Measurements from ENCODE around the gene ZFPM1. TPM values are rescaled to one million over a fixed set of nuclear protein-coding genes. Genes with fewer than 3 reads are reported as not detected.

Gene ZFPM1
- total and polyA plus RNA-seq, 7 experiments from 2014 or later = 0.15 to 28.1 (median 13.5) TPM

DNA sequence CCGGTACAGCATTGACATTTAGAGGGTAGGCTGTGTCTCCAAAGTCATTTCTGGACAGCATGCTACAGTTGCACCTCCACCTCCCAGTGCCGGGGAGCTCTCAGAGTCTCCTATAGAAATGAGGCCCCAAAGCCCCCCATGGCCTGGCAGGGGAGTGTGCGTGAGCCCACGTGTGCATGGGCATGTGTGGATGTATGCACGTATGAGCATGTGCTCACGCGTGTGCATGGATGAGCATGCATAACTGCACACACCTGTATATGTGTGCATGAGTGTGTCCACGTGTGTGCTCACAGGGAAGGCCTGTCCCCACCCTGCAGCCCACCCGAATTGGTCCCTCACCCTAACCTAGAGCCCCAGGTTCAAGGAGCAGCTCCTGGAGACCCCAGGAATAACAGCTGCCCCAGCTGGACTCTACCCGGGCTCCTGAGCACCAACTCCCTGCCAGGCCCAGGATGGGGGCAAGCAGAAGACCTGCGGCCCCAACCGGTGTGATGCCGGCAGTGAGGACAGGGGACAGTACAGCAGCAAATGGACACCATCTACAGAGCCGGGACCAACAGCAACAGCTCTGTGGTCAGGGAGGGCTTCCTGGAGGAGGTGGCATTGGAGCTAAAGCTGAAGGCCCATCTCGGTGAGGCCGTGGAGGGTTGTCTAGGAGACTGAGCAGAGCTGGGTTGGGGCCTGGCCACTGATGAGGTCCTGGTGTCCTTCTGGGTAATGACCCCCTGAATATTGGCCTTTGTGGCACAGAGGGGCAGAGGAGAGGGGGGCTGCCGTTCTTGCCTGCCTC, 35.2 kb upstream of the ZFPM1 start:
- Mint-ChIP-seq H3K27me3 (peaks cover 0 to 4% (median 0%) of the 10 kb centered on the region in 5 donors), H3K9me3 (peaks cover 0 to 3% (median 0%) of the 10 kb centered on the region in 11 donors), H3K4me3 (no peak overlapping the region), H3K27ac (no peak overlapping the region), H3K4me1 (no peaks in the 10 kb centered on the region), H3K36me3 (no peaks in the 10 kb centered on the region)
- no peaks in the 10 kb centered on the region for H3K4me1 ChIP-seq (ENCODE audit: control insufficient read depth in 2 of 2, insufficient read depth in 2 of 2, low read length in 2 of 2)
- H3K27me3 ChIP-seq (ENCODE audit: control insufficient read depth in 2 of 2, insufficient read depth in 2 of 2, low read length in 2 of 2) = no peaks in the 10 kb centered on the region
- DNase-seq = no peak
- intact Hi-C loops (cut with micrococcal nuclease) = no loop called here
- no peak overlapping the region for H3K27ac ChIP-seq (ENCODE audit: low read depth, low read length)
- H3K9me3 ChIP-seq (ENCODE audit: control insufficient read depth in 2 of 3, low read length in 3 of 3) = no peaks in the 10 kb centered on the region
- no peak for ATAC-seq
- ChIA-PET POLR2A (no interaction called here), CTCF (no interaction called here)
- no peaks in the 10 kb centered on the region for H3K36me3 ChIP-seq (ENCODE audit: control insufficient read depth in 2 of 3, insufficient read depth in 3 of 3, low read length in 3 of 3)
- H3K4me3 ChIP-seq (ENCODE audit: low read length) = no peak overlapping the region

DNA sequence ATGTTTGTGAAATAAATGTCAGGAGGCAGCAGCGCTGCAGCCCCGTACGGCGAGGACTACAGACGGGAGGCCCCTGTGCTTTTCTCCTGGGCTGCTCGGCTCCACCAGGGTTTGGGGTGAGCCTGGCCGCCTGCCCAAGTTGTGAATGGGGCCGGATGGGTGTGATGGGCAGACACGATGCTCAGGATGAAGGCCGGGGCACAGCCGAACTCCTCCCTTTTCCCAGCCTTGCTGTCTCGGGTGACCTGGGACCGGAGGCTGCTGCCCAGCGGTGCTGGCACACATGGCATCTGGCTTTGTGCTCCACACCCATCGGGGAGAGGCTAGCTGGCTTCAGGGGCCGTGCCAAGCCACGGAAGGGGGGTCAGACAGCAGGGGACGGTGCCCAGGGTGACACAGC, 34.2 kb upstream of the ZFPM1 start:
- peaks cover 0 to 4% (median 0%) of the 10 kb centered on the region in 5 donors for H3K27me3 Mint-ChIP-seq
- Histone ChIP-seq H3K27ac (ENCODE audit: low read depth, low read length) (no peak overlapping the region), H3K9me3 (ENCODE audit: control insufficient read depth in 2 of 3, low read length in 3 of 3) (no peaks in the 10 kb centered on the region), H3K4me3 (ENCODE audit: low read length) (no peak overlapping the region), H3K4me1 (ENCODE audit: control insufficient read depth in 2 of 2, insufficient read depth in 2 of 2, low read length in 2 of 2) (no peaks in the 10 kb centered on the region), H3K27me3 (ENCODE audit: control insufficient read depth in 2 of 2, insufficient read depth in 2 of 2, low read length in 2 of 2) (no peaks in the 10 kb centered on the region), H3K36me3 (ENCODE audit: control insufficient read depth in 2 of 3, insufficient read depth in 3 of 3, low read length in 3 of 3) (no peaks in the 10 kb centered on the region)
- ChIA-PET CTCF (no interaction called here), POLR2A (no interaction called here)
- no peak for ATAC-seq
- no peaks in the 10 kb centered on the region for H3K36me3 Mint-ChIP-seq
- intact Hi-C loops (cut with micrococcal nuclease) = no loop called here
- no peak overlapping the region for H3K27ac Mint-ChIP-seq
- DNase-seq = no peak
- H3K4me3 Mint-ChIP-seq = no peak overlapping the region
- peaks cover 0 to 3% (median 0%) of the 10 kb centered on the region in 11 donors for H3K9me3 Mint-ChIP-seq
- H3K4me1 Mint-ChIP-seq = peaks cover 0 to under 1% (median 0%) of the 10 kb centered on the region in 7 donors

DNA sequence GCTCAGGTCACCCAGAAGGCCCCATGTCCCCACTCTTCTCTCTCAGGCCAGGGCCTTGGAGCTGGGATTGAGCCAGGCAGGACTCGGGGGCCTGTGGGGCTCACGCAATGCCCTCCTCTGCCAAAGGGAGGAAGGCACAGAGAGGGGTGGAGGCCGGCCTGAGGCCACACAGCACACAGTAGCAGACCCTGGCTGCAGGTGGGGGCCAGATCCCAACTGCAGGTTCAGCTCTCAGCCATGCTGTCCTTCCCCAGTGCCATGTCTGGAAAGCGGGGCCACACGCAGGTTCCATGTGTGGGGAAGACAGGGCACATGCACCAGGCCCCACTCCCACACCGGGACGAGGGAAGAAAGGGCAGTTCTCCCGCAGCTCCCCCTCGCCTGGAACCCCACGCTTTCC, 33.3 kb upstream of the ZFPM1 start:
- Mint-ChIP-seq H3K36me3 (no peaks in the 10 kb centered on the region), H3K9me3 (peaks cover 0 to 3% (median 0%) of the 10 kb centered on the region in 11 donors), H3K4me3 (no peak overlapping the region), H3K4me1 (peaks cover 0 to 5% (median 0%) of the 10 kb centered on the region in 7 donors), H3K27ac (no peak overlapping the region), H3K27me3 (peaks cover 0 to 4% (median 0%) of the 10 kb centered on the region in 5 donors)
- CTCF ChIA-PET = no interaction called here
- no peaks in the 10 kb centered on the region for H3K36me3 ChIP-seq (ENCODE audit: control insufficient read depth in 2 of 3, insufficient read depth in 3 of 3, low read length in 3 of 3)
- H3K4me3 ChIP-seq (ENCODE audit: low read length) = no peak overlapping the region
- H3K27ac ChIP-seq (ENCODE audit: low read depth, low read length) = no peak overlapping the region
- H3K27me3 ChIP-seq (ENCODE audit: control insufficient read depth in 2 of 2, insufficient read depth in 2 of 2, low read length in 2 of 2) = no peaks in the 10 kb centered on the region
- intact Hi-C loops (cut with micrococcal nuclease) = no loop called here
- POLR2A ChIA-PET = no interaction called here
- ATAC-seq (no peak), DNase-seq (no peak)
- H3K4me1 ChIP-seq (ENCODE audit: control insufficient read depth in 2 of 2, insufficient read depth in 2 of 2, low read length in 2 of 2) = no peaks in the 10 kb centered on the region
- H3K9me3 ChIP-seq (ENCODE audit: control insufficient read depth in 2 of 3, low read length in 3 of 3) = no peaks in the 10 kb centered on the region

DNA sequence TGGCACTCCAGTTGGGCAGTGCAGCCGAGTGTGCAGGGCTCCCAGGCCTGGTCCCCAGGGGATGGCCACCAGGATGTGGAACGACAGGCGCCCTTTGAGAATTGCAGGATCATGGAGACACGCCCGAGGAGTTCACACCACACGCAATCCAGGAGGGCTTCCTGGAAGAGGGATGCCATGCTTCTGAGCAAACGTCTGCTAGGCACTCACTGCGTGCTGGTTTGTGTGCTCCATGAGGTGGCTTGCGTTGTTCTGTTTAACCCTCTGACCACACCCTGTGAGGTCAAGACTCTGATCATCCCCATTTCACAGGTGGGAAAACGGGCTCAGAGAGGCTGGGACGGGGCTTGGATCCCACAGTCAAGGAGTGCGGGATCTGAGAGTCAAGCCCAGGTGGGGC, 32.6 kb upstream of the ZFPM1 start:
- ChIA-PET POLR2A (no interaction called here), CTCF (no interaction called here)
- Mint-ChIP-seq H3K9me3 (peaks cover 0 to 3% (median 0%) of the 10 kb centered on the region in 11 donors), H3K4me1 (peaks cover 0 to 8% (median 3%) of the 10 kb centered on the region in 7 donors), H3K27me3 (peaks cover 0 to 7% (median 0%) of the 10 kb centered on the region in 5 donors), H3K27ac (no peak overlapping the region), H3K4me3 (no peak overlapping the region), H3K36me3 (no peaks in the 10 kb centered on the region)
- Histone ChIP-seq H3K27me3 (ENCODE audit: control insufficient read depth in 2 of 2, insufficient read depth in 2 of 2, low read length in 2 of 2) (no peaks in the 10 kb centered on the region), H3K36me3 (ENCODE audit: control insufficient read depth in 2 of 3, insufficient read depth in 3 of 3, low read length in 3 of 3) (no peaks in the 10 kb centered on the region), H3K27ac (ENCODE audit: low read depth, low read length) (no peak overlapping the region), H3K4me1 (ENCODE audit: control insufficient read depth in 2 of 2, insufficient read depth in 2 of 2, low read length in 2 of 2) (no peaks in the 10 kb centered on the region), H3K9me3 (ENCODE audit: control insufficient read depth in 2 of 3, low read length in 3 of 3) (no peaks in the 10 kb centered on the region), H3K4me3 (ENCODE audit: low read length) (no peak overlapping the region)
- intact Hi-C loops (cut with micrococcal nuclease) = no loop called here
- ATAC-seq = no peak
- DNase-seq = no peak

DNA sequence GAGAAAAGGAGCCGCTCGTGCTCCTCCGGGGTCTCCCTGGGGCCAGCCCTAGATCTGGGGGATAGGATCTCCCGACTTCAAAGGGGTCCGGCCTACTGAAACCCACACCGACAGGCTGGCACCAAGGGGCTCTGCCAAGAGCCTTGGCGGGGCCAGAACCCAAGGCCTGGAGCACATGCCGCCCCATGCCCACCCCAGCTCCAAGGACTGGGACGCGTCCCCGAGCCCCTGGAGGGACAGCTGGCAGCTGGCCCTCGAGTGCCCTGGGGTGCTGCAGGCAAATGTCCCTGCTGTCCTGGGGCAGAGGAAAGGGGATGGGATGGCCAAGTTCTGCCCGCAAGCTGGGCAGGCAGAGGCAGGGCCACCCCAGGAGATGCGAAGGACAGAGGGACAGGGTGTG, 31.8 kb upstream of the ZFPM1 start:
- no peaks in the 10 kb centered on the region for H3K36me3 Mint-ChIP-seq
- no peak overlapping the region for H3K4me3 Mint-ChIP-seq
- no peak for ATAC-seq
- H3K27me3 Mint-ChIP-seq = peaks cover 0 to 7% (median 0%) of the 10 kb centered on the region in 5 donors
- Histone ChIP-seq H3K9me3 (ENCODE audit: control insufficient read depth in 2 of 3, low read length in 3 of 3) (no peaks in the 10 kb centered on the region), H3K27ac (ENCODE audit: low read depth, low read length) (no peak overlapping the region), H3K27me3 (ENCODE audit: control insufficient read depth in 2 of 2, insufficient read depth in 2 of 2, low read length in 2 of 2) (no peaks in the 10 kb centered on the region), H3K4me3 (ENCODE audit: low read length) (no peak overlapping the region), H3K36me3 (ENCODE audit: control insufficient read depth in 2 of 3, insufficient read depth in 3 of 3, low read length in 3 of 3) (no peaks in the 10 kb centered on the region), H3K4me1 (ENCODE audit: control insufficient read depth in 2 of 2, insufficient read depth in 2 of 2, low read length in 2 of 2) (no peaks in the 10 kb centered on the region)
- POLR2A ChIA-PET = no interaction called here
- peaks cover 0 to 3% (median 0%) of the 10 kb centered on the region in 11 donors for H3K9me3 Mint-ChIP-seq
- DNase-seq = no peak
- intact Hi-C loops (cut with micrococcal nuclease) = no loop called here
- peaks cover 0 to 8% (median 3%) of the 10 kb centered on the region in 7 donors for H3K4me1 Mint-ChIP-seq
- CTCF ChIA-PET = no interaction called here
- H3K27ac Mint-ChIP-seq = no peak overlapping the region

DNA sequence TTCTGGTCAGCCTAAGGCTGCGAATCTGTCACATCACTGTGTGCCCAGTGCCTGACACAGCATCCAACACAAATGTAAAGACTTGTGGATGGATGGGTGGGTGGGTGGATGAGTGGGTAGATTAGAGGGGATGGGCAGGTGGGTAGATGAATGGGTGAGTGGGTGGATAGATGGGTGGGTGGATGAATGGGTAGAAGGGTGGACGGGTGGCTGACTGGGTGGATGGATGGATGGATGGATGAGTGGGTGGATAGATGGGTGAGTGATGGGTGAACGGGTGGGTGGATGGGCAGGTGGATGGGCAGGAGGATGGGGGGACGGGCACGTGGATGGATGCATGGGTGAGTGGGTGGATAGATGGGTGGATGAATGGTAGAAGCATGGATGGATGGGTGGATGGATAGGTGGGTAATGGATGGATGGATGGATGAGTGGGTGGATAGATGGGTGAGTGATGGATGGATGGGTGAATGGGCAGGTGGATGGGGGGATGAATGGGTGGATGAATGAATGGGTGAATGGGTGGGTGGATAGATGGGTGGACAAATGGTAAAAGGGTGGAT, 31.1 kb upstream of the ZFPM1 start:
- H3K27me3 ChIP-seq (ENCODE audit: control insufficient read depth in 2 of 2, insufficient read depth in 2 of 2, low read length in 2 of 2) = no peaks in the 10 kb centered on the region
- H3K27ac Mint-ChIP-seq = no peak overlapping the region
- H3K4me3 ChIP-seq (ENCODE audit: low read length) = no peak overlapping the region
- intact Hi-C loops (cut with micrococcal nuclease) = no loop called here
- peaks cover 0 to 7% (median 0%) of the 10 kb centered on the region in 5 donors for H3K27me3 Mint-ChIP-seq
- POLR2A ChIA-PET = no interaction called here
- no peak for ATAC-seq
- DNase-seq = no peak
- H3K36me3 Mint-ChIP-seq = no peaks in the 10 kb centered on the region
- no peaks in the 10 kb centered on the region for H3K4me1 ChIP-seq (ENCODE audit: control insufficient read depth in 2 of 2, insufficient read depth in 2 of 2, low read length in 2 of 2)
- H3K4me1 Mint-ChIP-seq = peaks cover 0 to 8% (median 3%) of the 10 kb centered on the region in 7 donors
- no peak overlapping the region for H3K4me3 Mint-ChIP-seq
- H3K9me3 ChIP-seq (ENCODE audit: control insufficient read depth in 2 of 3, low read length in 3 of 3) = no peaks in the 10 kb centered on the region
- no peak overlapping the region for H3K27ac ChIP-seq (ENCODE audit: low read depth, low read length)
- peaks cover 0 to 3% (median 0%) of the 10 kb centered on the region in 11 donors for H3K9me3 Mint-ChIP-seq
- CTCF ChIA-PET = no interaction called here
- no peaks in the 10 kb centered on the region for H3K36me3 ChIP-seq (ENCODE audit: control insufficient read depth in 2 of 3, insufficient read depth in 3 of 3, low read length in 3 of 3)

Measured in naive thymus-derived CD4-positive, alpha-beta T cell (primary cell).